Right atrium auricular region (tissue), 2 donors: Measurements from ENCODE around the gene STAG1. TPM values are rescaled to one million over a fixed set of nuclear protein-coding genes. Genes with fewer than 3 reads are reported as not detected.

ENCODE experiments used
- DNase-seq: peaks from one replicate; pipeline ENCODE4 v3.0.0-alpha.2; 2019; ENCODE audit warnings: low spot score
- H3K27ac ChIP-seq, 2 donors: fragments of 200-600 bp; sonication (generic); 1 replicate in 1 of 2; 2 replicates in 1 of 2; pipeline ENCODE4 v1.5.1; 2016 to 2019
- H3K27me3 ChIP-seq, 2 donors: fragments of 200-600 bp; sonication (generic); one replicate each; pipeline versions ENCODE4 v1.5.1 to v1.6.0; 2017 to 2019
- H3K36me3 ChIP-seq: fragments of 200-600 bp; sonication (generic); one replicate; pipeline ENCODE4 v1.5.1; 2016
- H3K4me1 ChIP-seq, 2 donors: fragments of 200-600 bp; sonication (generic); one replicate each; pipeline versions ENCODE4 v1.5.1 to v1.6.0; 2017 to 2019
- H3K4me3 ChIP-seq, 2 donors: fragments of 200-600 bp; sonication (generic); 1 replicate in 1 of 2; 2 replicates in 1 of 2; pipeline ENCODE4 v1.5.1; 2017 to 2019; ENCODE audit warnings: mild to moderate bottlenecking in 1 of 2, moderate library complexity in 1 of 2
- H3K9me3 ChIP-seq, 2 donors: fragments of 200-600 bp; sonication (generic); one replicate each; pipeline ENCODE4 v1.5.1; 2019
- CTCF ChIP-seq, 2 donors: fragments of 200-600 bp; sonication (generic); IDR thresholded peaks; one replicate each; pipeline ENCODE4 v1.5.1; 2019; ENCODE audit warnings: antibody characterized with exemption in 2 of 2
- total RNA-seq, 2 donors: library from RNA; depleted of rRNA; stranded (reverse); fragments of >200 nt; gene quantifications; one replicate each; pipeline ENCODE4 v1.1.0, GENCODE V29; 2016

STAG1 gene
- total RNA-seq, 2 donors from 2014 or later: 16.5 to 24.8 TPM

GRCh38 chr3:136300444-136300843, 451.7 kb downstream of the STAG1 start:
- Histone ChIP-seq H3K27me3 (no peaks in the 10 kb centered on the region), H3K36me3 (peaks cover 39% of the 10 kb centered on the region), H3K9me3 (no peaks in the 10 kb centered on the region), H3K4me3 (no peak overlapping the region), H3K4me1 (no peaks in the 10 kb centered on the region), H3K27ac (no peak overlapping the region)
- TF ChIP-seq CTCF (IDR thresholded peaks at IDR 0.05): no peak
- DNase-seq: no peak

- no peak for TF ChIP-seq CTCF (IDR thresholded peaks at IDR 0.05)
- H3K4me3 ChIP-seq: no peak overlapping the region
- H3K9me3 ChIP-seq: no peaks in the 10 kb centered on the region
- no peaks in the 10 kb centered on the region for H3K27me3 ChIP-seq
- H3K27ac ChIP-seq: no peak overlapping the region
- DNase-seq: no peak
- H3K4me1 ChIP-seq: no peaks in the 10 kb centered on the region
- H3K36me3 ChIP-seq: peaks cover 48% of the 10 kb centered on the region
These were observed 454.4 kb downstream of the STAG1 start for GRCh38 chr3:136297826-136298225.

- Histone ChIP-seq H3K4me3 (no peak overlapping the region), H3K27me3 (no peaks in the 10 kb centered on the region), H3K27ac (no peak overlapping the region), H3K4me1 (no peaks in the 10 kb centered on the region), H3K36me3 (peaks cover 48% of the 10 kb centered on the region), H3K9me3 (no peaks in the 10 kb centered on the region)
- no peak for TF ChIP-seq CTCF (IDR thresholded peaks at IDR 0.05)
- no peak for DNase-seq
These were observed 455.2 kb downstream of the STAG1 start for GRCh38 chr3:136296960-136297359.

- Histone ChIP-seq H3K27ac (no peak overlapping the region), H3K9me3 (no peaks in the 10 kb centered on the region), H3K4me3 (no peak overlapping the region), H3K27me3 (no peaks in the 10 kb centered on the region), H3K36me3 (peaks cover 30% of the 10 kb centered on the region), H3K4me1 (no peaks in the 10 kb centered on the region)
- no peak for DNase-seq
- no peak for TF ChIP-seq CTCF (IDR thresholded peaks at IDR 0.05)
These were observed 458.0 kb downstream of the STAG1 start for GRCh38 chr3:136294176-136294575.

GRCh38 chr3:136293279-136293678, 458.9 kb downstream of the STAG1 start:
- no peaks in the 10 kb centered on the region for H3K27me3 ChIP-seq
- H3K36me3 ChIP-seq: peaks cover 24% of the 10 kb centered on the region
- DNase-seq: no peak
- no peak overlapping the region for H3K27ac ChIP-seq
- H3K4me3 ChIP-seq: no peak overlapping the region
- H3K9me3 ChIP-seq: no peaks in the 10 kb centered on the region
- no peaks in the 10 kb centered on the region for H3K4me1 ChIP-seq
- no peak for TF ChIP-seq CTCF (IDR thresholded peaks at IDR 0.05)

GRCh38 chr3:136292500-136292899, 459.7 kb downstream of the STAG1 start:
- DNase-seq: no peak
- H3K9me3 ChIP-seq: no peaks in the 10 kb centered on the region
- peaks cover 28% of the 10 kb centered on the region for H3K36me3 ChIP-seq
- no peaks in the 10 kb centered on the region for H3K27me3 ChIP-seq
- no peaks in the 10 kb centered on the region for H3K4me1 ChIP-seq
- no peak overlapping the region for H3K4me3 ChIP-seq
- H3K27ac ChIP-seq: no peak overlapping the region
- TF ChIP-seq CTCF (IDR thresholded peaks at IDR 0.05): no peak
